ENCODE data around the gene KLHL30.

The KLHL30 gene

DNA sequence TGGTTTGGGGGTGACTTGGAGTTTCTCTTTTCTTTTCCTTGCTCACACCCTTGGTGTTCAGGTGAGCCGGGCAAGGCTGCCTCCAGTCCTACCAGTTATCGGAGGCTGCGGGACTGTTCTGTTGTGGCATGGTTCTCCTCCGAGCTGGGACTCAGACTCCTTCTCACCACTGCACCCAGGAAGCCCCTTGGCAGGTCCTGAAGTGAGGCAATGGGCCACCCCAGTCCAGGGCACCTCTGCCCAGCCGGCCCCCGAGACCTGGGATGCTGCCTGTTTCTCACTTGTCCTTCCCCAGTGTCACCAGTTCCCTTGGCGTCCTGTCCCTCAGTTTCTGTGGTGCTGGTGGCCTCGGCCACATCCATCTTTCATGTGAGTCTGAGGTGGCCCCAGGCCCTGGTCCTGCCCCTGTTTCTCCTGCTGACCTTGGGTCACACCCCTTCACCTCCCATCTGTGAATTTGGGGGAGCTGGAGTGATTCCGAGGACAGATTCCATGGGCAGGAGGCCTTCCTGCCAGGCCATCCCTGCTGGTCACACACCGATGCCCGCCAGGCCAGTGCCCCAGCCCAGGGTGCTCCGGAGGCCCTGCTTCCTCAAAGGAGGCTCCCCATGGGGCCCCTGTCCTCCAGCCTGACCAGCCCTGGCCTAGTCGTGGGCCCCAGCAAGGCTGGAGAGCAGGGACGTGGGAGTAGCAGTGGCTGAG is 6.6 kb upstream of the KLHL30 start:
- DNase-seq, result no peak

DNA sequence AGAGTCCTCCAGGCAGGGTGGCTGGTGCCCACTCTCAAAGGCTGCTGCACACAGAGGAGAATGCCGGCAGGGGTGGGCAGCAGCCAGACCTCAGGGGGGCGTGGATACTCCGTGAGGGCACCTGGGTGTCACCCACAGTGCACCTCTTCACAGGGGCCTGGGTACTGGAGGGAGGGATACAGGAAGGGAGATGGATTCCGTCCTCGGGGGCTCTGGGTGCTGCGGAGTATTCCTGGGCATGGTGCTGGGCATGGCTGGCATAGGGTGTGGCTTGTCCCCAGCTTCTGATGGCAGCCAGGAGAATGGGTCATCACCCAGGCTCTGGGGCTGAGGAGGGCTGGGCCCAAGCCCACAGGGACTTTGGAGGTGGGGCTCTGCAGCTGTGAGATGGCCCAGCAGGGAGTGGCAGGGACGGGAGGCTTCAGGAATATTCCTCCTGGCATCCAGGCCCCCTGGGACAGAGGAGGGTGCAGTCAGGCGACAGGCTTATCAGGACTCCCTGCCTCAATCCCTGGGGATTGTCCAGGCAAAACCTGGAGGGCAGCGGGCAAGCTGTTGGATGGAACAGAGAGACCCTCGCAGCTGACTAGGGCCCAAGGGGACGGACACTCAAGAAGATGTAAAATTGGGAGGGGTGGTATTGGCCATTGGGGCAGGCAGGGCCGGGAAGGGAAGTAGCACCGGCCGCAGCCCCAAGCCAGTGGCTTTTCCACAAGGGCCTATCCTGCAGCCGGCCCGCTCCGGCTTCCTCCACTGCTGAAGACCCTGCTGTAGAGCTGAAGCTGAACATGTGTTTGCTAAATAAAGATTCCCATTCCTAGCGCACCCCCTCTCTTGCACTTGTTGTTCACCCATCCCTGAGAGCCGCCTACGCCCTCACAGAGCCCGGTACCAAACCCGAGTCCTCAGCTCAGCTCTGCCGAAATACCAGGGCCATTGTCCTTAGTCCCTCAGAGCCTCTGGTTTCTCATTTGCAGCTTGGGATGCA is 5.7 kb upstream of the KLHL30 start:
- DNase-seq, result no peak

GRCh38 chr2:238133499-238134392 is 4.7 kb upstream of the KLHL30 start:
- no peak for DNase-seq

DNA sequence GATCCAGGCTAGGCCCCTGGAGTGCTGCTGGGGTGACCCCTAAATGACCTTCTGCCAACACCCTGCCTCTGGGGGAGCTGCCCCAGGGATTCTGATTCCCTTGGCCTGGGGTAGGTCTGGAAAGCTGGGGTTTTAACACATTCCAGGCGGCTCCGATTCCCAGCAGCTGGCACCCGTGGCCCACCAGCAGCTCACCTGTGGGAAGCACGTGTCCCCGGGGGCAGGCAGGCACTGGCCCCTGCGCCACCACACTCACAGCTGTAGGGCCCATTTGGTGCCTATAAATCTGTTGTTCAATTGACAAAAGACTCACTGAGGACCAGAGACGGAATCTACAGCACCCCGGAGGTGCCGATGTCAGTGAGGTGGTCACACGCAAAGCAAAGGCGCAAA is 4.1 kb upstream of the KLHL30 start:
- no peak for DNase-seq

- no peak for DNase-seq
Observed at GRCh38 chr2:238135601-238136150, 2.8 kb upstream of the KLHL30 start.

GRCh38 chr2:238136820-238137537 is 1.5 kb upstream of the KLHL30 start:
- DNase-seq, result no peak

DNA sequence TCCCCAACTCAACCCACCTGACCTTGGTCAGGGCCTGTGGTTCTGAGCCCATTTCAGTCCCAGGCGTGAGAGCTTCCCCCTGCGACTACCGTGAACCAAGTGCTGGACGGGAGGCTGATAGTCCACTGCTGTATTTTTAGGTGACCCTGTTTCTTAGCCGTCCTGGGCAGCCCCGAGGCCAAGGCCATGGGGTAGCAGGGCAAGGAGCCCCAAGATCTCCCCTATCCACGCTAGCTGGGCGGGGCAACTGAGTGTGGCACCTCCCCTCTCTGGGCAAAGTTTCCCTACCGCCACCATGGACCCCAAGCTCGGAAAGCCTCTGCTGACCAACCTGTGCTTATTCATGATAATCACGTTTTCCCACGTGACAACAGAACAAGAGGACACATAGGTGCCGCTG is 583 bp upstream of the KLHL30 start:
- DNase-seq, result no peak

GRCh38 chr2:238139196-238140039 is 950 bp downstream of the KLHL30 start:
- no peak for DNase-seq

DNA sequence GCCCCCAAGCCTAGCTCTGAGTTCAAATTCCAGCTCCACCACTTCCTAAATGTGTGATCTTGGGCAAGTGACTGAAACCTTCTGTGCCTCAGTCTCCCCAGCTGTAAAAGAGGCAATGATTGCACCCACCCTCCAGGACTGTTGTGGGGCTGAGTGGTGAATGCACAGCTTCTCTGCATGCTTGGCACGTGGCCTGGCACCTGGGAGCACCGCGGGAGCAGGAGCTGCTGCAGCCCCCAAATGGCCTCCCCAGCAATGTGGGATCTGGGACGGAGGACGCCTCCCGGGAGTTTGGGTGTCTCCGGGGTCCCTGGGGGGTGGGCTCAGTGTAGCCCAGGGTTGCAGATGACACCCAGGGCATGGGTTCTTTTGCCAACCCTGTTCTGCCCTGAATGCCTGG is 1.6 kb downstream of the KLHL30 start:
- no peak for DNase-seq

GRCh38 chr2:238140721-238141540 is 2.5 kb downstream of the KLHL30 start:
- DNase-seq, result no peak

GRCh38 chr2:238141541-238142318 is 3.3 kb downstream of the KLHL30 start:
- no peak for DNase-seq

GRCh38 chr2:238142382-238143205 is 4.1 kb downstream of the KLHL30 start:
- no peak for DNase-seq

- DNase-seq, result no peak
Observed at GRCh38 chr2:238143239-238143951, 4.9 kb downstream of the KLHL30 start.

DNA sequence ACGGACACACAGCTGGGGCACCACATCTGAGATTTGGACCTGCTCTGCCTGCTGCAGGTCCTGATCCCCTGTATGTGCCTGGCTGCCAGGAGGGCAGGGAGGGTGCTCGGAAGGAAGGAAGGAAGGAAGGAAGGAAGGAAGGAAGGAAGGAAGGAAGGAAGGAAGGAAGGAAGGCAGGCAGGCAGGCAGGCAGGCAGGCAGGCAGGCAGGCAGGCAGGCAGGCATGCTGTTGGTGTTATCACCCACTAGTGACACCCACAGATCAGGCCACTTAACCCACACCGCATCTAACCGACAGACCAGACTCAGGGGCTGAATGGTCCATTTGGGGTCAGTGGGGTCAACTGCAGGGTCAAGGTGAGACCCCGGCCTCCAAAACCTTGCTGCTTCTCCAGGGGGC is 5.8 kb downstream of the KLHL30 start:
- no peak for DNase-seq

DNA sequence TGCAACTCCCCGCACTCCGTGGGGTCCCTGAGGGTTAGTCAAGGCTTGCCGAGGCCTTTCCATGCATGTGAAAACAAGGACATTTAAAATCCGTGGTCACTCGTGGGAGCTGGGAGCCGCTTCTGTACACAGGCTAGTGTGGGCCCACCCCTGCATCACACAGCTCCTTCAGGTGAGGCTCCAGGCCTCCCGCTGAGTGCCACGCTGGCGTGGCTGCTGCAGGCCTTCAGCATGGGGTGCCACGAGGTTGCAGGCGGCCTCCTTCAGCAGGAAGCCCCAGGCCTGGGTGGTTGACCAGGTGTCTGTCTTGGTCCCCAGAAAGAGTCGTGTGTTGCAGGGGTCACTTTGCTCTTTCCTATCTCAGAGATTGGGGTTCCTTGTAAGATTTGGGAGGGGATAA is 6.6 kb downstream of the KLHL30 start:
- no peak for DNase-seq

- DNase-seq, result no peak
Observed at GRCh38 chr2:238145851-238146250, 7.4 kb downstream of the KLHL30 start.

- no peak for DNase-seq
Observed at GRCh38 chr2:238146884-238147544, 8.5 kb downstream of the KLHL30 start.

Data from NCI-H2029 treated with DMSO at 0.1 percent for 48 hours (cell line).